NB4 (cell line): Measurements from ENCODE around the gene AWAT1.

Source experiments
- CTCF ChIP-seq: IDR thresholded peaks from one replicate; pipeline ENCODE4 v1.5.1; 2012; ENCODE audit warnings: low read depth, low read length
- POLR2A ChIP-seq: IDR thresholded peaks from 2 replicates; pipeline ENCODE4 v1.6.1; 2011; ENCODE audit warnings: mild to moderate bottlenecking; ENCODE audit not compliant: insufficient read length; ENCODE audit errors: extremely low read depth

DNA sequence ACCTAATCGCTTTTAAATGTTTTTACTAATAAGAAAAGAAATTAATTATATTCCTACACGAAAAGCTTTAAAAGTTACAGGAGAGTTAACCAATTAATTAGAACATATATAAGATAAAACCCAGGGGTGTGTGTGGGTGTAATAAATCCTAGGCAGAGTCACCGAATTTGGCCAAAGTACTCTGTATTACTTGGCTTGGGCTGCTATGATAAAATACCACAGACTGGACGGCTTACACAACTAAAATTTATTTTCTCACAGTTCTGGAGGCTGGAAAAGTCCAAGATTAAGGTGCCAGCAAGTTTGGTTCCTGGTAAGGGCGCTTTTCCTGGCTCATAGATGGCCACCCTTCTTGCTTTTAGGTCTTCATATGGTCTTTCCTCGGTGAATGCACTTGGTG is 10.4 kb downstream of the AWAT1 start:
- no peak for TF ChIP-seq POLR2A
- no peak for TF ChIP-seq CTCF
